ENCODE data around the gene COA5. TPM values are rescaled to one million over a fixed set of nuclear protein-coding genes. Genes with fewer than 3 reads are reported as not detected.

COA5 gene
- total RNA-seq, 1 donor from 2014 or later: 20.6 TPM

DNA sequence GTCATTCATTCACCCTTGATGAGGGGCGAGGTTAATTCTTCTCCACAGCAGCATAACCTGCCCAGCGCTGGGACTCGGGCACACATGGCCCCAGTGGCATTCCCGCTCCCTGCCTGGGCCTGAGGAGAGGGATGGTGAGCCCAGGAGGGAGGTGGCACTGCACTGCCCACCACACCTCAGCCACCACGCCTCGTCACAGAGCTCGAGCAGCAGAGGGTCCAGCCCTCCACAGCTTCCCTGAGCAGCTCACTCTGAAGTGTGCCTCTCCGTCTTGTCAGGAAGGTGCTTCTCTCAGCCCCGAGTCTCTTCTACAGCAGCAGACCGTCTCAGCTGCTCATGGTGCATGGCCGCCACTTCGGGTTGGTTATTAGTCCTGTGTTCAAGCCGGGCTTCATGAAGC lies 34.9 kb downstream of the COA5 start:
- DNase-seq (ENCODE audit: extremely low read depth, low read depth, low spot score): no peak

DNA sequence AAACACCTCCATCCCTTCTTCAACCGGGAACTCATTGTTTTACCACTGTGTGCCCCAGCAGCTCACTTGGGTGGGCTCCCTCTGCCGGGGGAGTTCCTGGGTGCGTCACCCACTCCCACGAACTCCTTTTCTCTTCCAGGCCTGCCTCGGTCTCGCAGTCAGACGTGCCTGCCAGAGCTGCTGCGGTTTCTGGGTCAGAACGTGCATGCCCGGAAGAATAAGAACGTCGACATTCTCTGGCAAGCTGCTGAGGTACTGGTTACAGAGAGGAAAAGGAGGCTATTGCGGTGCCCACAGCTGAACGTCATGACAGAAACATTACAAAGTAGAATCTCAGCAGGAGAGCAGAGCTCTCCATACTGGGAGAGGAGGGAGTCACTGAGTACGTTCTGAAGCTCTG lies 35.6 kb downstream of the COA5 start:
- no peak for DNase-seq (ENCODE audit: extremely low read depth, low read depth, low spot score)

DNA sequence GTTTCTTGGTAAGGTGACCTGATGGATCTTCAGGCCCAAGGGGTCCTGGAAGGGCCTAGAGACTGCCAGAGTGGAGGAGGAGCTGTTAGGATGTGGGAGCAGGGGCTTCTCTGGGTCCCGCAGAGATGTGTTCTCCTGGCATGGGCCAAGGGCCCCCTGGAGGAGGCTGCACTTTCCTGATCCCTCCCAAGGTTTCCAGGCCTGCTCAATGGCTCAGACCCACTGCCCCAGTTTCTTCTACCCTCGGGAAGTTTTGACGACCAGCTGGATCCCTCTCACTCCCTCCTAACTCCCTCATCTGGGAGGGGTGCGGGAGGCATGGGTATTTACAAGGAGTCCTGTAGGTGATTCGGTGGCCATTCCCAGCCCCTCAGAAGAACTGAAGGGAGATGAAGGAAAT lies 36.1 kb downstream of the COA5 start:
- no peak for DNase-seq (ENCODE audit: extremely low read depth, low read depth, low spot score)

DNA sequence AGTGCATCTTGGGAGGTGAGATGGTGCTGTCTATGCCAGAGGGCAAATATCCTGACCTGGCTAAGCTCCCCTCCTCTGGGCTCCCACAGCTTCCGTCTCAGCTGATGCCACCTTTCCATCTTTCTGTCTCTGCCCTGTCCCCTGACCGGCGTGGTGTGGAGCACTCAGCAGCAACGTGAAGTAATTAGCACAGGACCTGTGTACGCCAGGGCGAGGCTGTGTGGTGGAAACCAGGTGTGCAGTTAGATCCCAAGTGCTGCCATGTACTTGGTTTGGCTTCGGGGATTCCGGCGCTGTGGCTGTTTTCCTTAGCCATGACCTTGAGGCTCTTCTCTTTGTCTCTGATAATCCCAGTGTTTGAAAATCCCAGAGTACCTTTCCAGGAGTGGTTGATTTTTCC lies 36.5 kb downstream of the COA5 start:
- no peak for DNase-seq (ENCODE audit: extremely low read depth, low read depth, low spot score)

DNA sequence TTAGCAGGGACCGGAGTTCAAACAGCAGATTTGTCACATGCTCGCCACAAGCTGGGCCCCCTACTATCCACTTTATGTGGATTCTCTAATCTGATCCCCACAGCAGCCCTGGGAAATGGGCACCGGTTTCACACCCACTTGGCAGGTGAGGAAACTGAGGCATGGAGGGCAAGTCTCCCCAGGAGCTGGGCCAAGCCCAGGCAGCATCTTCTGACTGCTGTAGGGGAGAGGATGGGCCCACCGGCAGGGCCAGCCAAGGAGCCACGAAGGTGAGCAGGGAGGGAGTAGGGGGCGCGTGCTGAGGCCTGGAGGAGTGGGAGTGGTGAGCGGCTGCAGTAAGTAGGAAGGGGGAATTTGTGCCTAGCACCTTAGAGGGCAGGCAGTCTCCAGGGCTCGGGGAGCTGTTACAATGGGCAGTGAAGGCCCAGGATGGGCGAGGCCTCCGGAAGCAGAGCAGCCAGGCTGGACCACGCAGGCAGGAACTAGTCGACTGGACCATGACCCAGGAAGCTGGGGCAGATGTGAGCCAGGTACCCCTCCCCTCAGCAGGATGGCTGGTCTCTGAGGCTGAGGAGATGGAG lies 37.1 kb downstream of the COA5 start:
- DNase-seq (ENCODE audit: extremely low read depth, low read depth, low spot score): no peak

DNA sequence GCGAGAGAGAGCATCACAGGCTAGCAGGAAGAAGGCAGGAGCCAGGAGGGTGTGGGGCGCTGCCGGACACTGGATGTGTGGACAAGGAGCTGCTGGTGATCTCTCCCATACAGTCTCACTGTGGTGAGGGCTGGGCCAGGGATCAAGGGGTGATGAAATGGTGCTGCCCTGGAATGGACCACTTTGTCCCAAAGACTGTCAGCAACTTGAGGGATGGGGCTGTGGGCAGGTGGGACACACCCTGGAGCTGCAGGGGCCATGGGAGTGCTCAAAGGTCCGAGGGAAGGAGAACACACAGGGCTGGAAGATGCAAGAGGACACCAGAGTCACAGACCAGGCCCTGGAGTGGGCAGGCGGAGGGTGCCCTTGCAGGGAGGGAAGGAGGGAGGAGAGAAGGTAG lies 38.0 kb downstream of the COA5 start:
- DNase-seq (ENCODE audit: extremely low read depth, low read depth, low spot score): no peak

DNA sequence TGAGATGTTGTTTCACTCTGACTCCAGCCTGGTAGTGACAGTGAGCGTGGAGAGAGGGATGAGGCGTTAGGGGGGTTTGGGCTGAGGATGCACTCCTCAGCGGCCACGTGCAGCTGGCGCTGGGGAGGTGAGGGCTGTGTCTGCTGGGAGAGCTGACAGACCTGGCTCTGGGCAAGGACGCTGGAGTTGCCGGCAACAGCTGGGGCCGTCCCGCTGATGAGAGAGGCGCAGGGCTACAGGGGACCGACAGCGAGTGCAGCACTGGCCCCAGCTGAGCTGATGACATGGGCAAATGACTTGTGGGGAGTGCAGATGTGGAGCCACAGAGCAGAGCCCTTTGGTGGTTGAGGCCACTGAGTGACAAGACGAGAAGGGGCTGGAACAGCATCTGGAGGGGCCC lies 38.4 kb downstream of the COA5 start:
- DNase-seq (ENCODE audit: extremely low read depth, low read depth, low spot score): no peak

DNA sequence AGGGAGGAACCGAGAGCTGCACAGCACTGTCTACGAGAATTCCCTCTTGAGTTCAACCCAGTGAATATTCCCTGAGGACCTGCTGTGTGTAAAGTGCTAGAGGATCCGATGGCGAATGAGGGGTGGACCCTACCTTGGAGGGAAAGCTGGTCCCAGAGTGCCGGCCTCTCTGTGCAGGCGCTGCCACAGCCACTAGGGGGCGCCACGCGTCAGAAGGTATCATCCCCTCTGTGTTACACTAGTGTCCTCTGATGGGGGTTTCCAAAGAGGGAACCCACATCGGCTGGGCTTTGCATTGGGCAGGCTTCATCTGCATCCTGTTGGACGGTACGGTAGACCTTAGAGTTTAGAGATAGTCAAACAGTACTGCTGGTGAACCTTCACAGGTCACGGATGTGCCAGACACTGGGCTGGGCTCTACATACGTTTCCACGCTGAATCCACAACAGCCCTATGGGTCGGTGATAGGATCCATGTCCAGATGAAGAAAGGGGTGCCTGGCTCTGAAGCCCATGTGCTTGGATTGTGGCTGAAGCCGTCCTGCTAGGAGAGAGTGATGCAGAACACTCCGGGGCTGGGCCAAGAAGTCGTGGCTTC lies 39.0 kb downstream of the COA5 start:
- no peak for DNase-seq (ENCODE audit: extremely low read depth, low read depth, low spot score)

DNA sequence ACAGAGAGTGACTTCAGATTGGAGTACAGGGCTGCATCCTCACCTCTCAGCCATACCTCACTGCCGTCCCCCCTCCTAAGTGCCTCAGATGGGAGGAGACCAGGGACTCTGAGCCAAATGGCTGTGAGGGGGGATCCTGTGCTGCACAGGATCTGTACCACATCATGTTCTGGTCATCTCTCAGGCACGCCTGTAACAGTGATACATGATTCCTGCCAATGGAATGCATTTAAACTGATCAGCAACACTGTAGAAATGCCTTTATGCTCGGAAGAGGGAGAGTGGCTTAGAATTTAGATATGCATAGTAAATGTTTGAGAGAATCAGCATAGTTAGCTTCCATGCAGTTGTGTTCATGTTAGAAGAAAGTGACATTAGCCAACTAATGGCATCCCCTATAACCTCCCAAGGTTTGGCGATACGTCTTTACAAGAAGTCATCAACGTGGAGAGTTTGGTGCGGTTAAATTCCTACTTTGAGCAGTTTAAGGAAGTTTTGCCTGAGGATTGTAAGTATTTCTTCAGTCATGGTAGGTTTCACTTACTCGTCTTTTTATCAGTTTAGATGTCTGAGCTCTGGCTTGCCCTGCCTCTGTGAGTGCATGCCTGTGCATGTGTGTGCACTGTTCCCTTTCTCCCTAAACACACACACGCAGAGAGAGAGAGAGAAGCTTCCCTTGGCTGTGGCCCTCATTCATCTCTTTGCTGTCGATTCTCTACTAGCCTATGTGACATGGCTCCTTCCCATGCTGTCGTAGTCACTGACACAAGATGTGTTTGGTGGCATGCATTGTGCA lies 40.0 kb downstream of the COA5 start:
- DNase-seq (ENCODE audit: extremely low read depth, low read depth, low spot score): no peak

DNA sequence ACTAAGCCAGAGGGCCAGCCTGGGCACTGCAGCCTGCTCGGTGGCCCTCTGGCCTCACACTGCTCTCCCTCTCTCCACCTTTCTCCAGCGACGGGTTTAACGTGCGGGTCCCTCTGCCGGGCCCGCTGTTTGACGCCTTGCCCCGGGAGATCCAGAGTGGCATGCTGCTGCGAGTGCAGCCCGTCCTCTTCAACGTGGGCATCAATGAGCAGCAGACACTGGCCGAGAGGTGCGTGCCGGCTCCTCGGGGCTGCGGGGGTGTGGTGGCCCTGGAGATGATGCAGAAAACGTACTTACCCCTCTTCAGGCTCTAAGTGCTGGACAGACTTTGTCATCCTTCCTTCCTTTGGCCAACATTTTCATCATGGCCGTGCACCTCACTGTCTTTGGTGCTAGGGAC lies 42.4 kb downstream of the COA5 start:
- no peak for DNase-seq (ENCODE audit: extremely low read depth, low read depth, low spot score)

DNA sequence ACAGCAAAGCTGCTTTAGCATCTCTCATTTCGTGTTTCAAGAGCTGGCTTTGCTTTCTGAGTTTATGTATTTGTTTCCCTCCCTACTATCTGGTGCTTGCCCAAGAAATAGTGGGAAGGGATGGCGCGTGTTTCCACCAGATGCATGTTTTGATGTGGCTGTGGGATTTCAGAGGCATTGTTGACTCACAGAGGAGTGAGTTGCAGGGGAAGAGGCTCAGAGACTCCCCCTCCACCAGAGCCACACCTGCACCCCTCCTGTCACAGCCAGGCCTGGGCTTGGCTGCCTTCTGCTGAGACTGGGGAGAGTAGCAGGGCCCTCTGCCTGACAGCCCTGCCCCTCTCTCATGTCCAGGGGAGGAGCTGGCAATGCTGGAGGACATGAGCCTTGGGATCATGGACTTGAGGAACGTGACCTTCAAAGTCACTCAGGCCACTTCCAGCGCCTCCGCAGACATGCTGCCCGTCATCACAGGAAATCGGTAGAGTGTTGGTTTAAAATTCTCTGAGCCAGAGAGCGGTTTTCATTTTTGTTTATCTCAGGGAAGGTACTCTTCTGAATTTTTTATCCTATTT lies 42.9 kb downstream of the COA5 start:
- no peak for DNase-seq (ENCODE audit: extremely low read depth, low read depth, low spot score)

DNA sequence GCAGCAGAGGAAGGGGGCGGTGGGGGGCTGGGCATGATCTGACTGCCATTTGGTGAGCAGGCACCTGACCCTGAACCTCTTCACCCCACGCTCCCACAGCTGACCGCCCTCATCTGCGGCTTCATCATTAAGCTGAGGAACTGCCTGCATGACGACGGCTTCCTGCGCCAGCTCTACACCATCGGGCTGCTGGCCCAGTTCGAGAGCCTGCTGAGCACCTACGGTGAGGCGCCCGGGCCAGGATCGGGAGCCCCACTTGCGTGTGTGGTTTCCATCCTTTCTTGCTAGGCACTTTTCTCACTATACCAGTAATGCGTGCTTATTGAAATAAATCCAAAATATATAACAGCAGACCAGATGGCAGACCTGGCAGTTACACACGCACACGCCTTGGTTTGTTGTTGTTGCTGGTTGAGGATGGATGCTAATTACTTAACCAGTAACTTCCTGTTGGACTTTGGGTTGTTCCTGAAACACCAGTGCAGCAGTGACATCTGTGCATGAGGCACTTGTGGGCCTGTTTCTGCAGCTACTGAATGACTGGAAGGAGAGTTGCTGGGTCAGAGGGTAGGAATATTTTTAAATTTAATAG lies 43.7 kb downstream of the COA5 start:
- no peak for DNase-seq (ENCODE audit: extremely low read depth, low read depth, low spot score)

DNA sequence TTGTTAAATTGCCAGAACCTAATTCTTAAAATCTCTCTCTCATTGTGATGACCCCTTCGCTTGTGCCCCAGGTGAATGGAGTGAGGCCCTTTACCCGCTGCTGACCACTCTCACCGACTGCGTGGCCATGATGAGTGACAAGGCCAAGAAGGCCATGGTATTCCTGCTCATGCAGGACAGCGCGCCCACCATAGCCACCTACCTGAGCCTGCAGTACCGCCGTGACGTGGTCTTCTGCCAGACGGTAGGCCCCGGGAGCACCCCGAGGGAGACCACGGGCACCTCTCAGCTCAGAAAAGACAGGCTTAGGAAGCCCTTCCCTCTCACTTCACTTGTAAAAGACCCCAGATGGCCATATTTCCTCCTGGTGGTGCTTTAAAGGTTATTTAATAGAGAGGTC lies 44.9 kb downstream of the COA5 start:
- DNase-seq (ENCODE audit: extremely low read depth, low read depth, low spot score): no peak

DNA sequence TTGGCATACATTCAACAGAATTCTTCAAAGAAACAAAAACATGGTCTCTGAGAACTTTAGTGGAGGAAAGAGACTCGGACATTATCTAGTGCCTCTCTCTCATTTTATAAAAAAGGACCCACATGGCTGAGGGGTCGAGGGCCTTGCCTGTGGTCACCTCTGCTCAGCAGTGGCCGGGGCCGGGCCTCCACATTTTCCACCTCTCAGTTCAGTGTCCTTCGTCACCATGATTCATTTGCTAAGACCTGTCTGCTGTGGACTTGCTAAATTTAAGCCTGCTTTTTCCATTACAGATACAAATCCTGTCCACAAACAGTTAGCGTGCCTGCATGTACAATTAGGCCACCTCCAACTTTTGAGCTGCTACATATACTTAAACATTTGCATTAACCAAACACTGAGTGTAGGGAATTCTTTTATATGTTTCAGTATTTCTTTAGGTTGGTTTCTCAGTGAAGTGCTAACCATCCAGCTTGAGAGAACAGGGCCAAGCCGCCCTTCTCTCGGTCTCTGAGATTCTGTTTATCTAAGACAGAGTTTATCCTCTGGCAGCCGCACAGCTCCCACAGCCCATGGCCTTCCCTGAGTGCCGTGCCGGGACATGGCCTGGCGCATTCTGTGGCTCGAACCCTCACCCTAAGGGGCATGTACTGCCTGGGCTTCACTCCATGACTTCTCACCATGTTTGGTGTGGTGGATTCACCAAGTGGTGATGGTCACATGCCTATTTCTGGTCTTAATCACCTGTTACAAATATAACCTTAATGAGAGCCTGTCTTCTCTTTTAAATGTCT lies 46.2 kb downstream of the COA5 start:
- DNase-seq (ENCODE audit: extremely low read depth, low read depth, low spot score): no peak

DNA sequence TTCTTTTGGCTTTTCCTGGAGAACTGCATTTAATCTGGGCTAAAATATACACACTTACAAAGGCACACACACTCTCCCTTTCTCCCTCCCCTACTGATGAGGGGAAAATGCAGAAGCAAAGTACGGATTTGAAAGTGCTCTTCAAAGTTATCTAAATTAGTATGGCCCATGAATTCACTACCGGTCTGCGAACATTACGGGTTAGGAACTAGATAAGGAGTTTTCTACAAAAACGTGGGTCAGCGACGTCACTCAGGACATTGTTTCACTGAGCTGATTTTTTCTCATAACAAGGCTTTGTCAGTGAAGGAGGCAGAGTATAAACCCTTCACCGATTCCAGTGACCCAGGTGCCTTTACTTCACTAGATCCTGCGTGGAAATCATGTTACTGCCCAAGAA lies 47.3 kb downstream of the COA5 start:
- DNase-seq (ENCODE audit: extremely low read depth, low read depth, low spot score): no peak

DNA sequence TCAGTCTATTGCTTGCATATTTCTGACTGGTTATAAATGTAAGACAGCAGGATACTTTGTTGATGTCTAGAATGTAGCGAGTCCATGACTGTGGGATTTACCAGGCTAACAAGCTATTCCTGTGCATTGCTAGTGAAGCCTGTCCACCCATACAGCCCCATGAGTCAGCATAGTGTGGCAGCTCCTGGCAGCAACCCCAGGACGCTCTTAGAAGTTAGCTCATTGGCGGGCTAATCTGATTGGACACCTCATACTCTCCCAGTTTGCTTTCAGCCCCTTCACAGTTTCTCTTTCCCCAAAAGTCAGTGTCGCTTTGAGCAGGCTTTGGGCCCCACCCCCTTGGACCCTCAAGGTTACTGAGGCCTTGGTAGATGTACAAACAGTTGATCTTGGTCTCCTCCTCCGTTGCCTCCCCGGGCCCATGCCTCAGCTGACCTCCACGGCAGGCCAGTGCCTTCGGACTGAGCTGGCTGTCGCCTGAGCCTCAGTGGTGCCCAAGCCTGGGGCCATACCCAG lies 48.0 kb downstream of the COA5 start:
- no peak for DNase-seq (ENCODE audit: extremely low read depth, low read depth, low spot score)

DNA sequence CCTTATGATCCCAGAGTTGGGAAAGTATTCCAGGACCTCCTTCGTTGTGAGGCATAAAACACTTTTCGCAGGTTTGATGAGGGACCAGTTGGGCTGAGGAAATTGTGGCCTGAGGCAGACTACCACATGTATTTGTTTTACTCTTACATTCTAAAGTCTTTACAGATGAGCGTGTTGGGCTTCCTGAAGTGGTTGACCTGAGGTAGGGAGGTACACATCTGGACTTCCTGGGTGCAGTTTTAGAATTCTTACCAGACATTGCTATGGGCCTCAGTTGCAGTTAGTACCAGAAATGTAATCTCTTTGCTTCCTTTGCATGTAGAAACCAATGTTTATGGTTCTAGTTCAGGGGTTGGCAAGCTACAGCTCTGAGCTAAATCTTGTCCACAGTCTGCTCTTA lies 48.7 kb downstream of the COA5 start:
- no peak for DNase-seq (ENCODE audit: extremely low read depth, low read depth, low spot score)

DNA sequence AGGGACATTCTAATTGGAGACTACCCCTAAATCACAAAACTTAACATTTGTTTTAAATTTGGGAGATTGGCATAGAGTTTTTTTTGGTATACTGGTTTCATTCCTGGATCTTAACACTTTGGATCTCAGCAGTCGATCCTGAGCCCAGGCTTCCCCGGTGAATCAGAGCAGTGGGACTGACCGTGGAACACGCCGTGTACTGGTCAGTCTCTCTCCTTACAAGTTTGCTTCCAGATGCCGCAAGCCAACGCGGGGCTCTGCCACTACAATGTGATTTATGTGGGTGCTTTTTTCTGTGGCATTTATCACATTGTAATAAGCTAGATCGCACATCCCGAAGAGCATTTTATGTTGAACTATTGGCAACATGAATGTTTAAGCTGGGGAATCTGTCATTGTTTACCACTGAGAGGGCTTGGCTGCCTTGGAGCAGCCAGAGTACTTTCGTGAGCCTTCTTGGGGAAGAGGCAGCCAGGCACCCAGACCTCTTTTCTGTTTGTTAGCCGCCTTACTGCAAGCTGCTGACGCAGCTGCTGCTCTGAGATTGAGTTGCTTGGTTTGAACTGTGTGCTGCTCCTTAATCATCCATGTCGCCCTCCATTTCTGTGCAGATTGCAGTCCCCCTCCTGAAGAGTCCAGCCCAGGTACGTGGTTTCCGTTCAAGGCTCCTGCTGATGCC lies 49.3 kb downstream of the COA5 start:
- DNase-seq (ENCODE audit: extremely low read depth, low read depth, low spot score): no peak

DNA sequence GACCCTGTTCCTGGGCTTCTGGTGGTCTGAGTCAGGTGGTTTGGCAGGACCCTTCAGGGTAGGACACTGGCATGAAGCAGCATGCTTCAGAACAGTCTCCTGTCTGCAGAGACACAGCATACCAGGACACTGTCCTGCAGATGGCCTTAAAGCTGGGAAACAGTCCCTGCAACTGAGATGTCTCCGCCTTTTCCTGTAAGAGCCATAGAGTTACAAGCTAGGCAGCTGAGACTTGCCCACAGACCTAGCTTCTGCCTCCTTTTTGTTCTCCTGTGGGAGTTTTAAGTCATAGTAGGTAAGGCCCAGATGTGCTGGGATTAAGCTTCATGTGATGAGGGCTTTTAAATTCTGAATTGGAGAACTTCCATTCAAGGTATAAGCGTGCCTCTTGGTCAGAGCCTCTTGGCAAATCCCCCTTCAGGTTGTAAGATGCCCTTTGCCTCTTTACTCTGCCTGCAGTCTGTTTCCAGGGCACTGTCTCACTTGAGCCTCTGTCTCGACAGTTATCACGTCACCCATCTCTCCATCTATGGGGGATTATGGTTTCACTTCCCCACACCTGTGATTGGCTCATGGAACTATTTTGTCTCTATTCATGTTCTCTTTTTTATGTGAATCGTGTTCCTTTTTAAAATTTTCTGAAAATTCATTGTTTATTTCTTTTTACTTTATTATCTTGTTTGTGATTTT lies 51.8 kb downstream of the COA5 start:
- DNase-seq (ENCODE audit: extremely low read depth, low read depth, low spot score): no peak

Data from glomerular endothelial cell (primary cell).